HG03460 (cell line): ENCODE measurements around the gene ASH1L.
A peak's percentile ranks its signal among the peaks of the same experiment; 100 is the strongest.
"Not testable (repeated sequence)": the region's sequence is repeated elsewhere in the genome, so short reads cannot be mapped to it uniquely, and the experiment has no call there.

Source experiments
- ATAC-seq: cut with Tn5 transposase; IDR thresholded peaks from one replicate; pipeline ENCODE4 v1.9.1; 2021; ENCODE audit not compliant: unreplicated experiment

ASH1L gene

GRCh38 chr1:155329980-155330598 is 232.5 kb downstream of the ASH1L start:
- no peak for ATAC-seq

DNA sequence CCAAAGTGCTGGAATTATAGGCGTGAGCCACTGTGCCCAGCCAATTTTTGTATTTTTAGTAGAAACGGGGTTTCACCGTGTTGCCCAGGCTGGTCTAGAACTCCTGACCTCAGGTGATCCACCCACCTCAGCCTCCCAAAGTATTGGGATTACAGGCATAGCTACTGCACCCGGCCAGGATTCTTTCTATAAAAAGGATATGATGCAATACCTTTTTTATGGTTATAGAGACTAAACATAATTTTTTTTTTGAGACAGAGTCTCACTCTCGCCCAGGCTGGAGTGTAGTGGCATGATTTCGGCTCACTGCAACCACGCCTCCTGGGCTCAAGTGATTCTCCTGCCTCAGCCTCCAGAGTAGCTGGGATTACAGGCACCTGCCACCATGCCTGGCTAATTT is 233.7 kb downstream of the ASH1L start:
- not testable (repeated sequence) for ATAC-seq

DNA sequence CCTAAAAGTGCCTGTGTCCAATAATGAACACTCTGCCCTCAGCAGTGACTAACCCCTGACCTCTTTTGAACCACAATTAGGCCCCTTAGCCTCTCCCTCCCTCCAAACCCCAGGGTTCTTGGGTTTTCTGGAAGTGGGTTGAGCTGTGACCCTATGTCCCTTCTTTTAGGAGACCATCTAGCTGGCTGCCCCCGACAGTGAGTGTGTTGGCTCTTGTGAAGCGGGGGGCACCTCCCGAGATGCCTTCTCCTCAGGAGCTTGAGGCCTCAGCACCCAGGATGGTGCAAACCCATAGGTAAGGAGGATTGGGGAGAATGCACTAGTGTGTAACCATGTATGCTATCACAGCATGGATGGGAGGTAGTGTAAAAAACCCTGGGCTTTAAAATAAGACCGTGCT is 234.6 kb downstream of the ASH1L start:
- no peak for ATAC-seq

DNA sequence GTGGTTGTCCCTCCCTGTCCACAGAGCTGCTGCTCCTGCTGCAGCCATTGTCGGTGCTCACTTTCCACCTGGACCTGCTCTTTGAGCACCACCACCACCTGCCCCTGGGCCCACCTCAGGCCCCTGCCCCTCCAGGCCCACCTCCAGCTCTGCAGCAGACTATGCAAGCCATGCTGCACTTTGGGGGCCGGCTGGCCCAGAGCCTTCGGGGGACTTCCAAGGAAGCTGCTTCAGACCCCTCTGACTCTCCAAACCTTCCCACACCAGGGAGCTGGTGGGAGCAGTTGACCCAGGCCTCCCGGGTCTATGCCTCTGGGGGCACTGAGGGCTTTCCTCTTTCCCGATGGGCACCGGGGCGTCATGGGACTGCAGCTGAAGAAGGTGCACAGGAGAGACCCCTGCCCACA is 236.0 kb downstream of the ASH1L start:
- no peak for ATAC-seq

- ATAC-seq, result no peak
Measured at GRCh38 chr1:155326020-155326526, 236.5 kb downstream of the ASH1L start.

- no peak for ATAC-seq
Measured at GRCh38 chr1:155325603-155325893, 237.1 kb downstream of the ASH1L start.

DNA sequence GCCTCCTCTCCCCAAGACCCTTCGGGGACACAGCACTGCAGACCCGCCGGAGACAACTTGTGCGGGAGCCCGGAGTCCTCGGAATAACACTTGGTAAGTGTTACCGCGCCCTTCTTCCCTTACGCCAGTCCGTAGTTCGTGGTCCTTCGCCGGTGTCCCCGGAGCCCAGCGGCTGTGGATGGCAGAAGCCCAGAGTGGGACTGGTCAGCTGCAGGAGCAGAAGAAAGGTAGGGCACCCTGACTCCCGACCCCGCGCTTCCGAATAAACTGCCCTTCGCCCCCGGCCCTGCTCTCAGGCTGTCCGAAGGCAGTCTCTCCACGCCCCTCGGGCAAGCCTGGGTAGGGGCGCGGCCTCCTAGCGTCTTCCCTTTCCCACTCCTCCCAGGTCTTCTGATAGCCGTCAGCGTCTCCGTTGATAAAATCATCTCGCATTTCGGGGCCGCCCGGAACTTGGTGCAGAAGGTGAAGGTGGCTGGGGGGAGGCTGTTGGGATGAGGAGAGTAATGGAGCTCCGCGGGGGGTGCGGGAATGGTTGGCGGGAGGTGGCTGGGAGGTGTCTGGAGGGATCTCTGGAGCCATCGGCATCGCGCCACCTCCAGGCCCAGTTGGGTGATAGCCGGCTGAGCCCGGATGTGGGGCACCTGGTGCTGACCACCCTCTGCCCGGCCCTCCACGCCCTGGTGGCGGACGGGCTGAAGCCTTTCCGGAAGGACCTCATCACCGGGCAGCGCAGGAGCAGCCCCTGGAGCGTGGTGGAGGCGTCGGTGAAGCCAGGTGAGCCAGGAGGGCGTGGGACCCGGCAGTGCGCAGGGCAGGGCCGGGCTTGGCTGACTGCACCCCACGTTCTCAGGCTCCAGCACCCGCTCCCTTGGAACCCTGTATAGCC is 237.6 kb downstream of the ASH1L start:
- ATAC-seq, result no peak

GRCh38 chr1:155324037-155324716 is 238.4 kb downstream of the ASH1L start:
- ATAC-seq, result peak; percentile 54

DNA sequence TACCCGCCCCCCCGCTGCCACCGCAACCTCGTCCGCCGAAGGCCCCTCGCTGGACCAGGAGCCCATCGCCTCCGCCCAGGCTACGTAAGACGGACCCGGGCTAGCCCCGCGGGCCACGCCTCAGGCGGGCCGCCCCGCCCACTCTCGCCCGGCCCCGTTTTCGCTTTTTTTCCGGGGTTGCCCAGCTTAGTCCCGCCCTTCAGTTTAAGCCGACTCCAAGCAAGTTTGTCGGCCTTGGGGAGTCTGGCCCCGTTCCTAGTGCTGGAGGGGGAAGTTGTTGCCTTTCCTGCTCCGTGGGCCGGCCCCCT is 238.9 kb downstream of the ASH1L start:
- peak; percentile 46 for ATAC-seq

GRCh38 chr1:155322953-155323728 is 239.5 kb downstream of the ASH1L start:
- peak; percentile 37 for ATAC-seq

- no peak for ATAC-seq
Measured at GRCh38 chr1:155322571-155322952, 240.0 kb downstream of the ASH1L start.

- no peak for ATAC-seq
Measured at GRCh38 chr1:155321639-155322503, 240.7 kb downstream of the ASH1L start.

DNA sequence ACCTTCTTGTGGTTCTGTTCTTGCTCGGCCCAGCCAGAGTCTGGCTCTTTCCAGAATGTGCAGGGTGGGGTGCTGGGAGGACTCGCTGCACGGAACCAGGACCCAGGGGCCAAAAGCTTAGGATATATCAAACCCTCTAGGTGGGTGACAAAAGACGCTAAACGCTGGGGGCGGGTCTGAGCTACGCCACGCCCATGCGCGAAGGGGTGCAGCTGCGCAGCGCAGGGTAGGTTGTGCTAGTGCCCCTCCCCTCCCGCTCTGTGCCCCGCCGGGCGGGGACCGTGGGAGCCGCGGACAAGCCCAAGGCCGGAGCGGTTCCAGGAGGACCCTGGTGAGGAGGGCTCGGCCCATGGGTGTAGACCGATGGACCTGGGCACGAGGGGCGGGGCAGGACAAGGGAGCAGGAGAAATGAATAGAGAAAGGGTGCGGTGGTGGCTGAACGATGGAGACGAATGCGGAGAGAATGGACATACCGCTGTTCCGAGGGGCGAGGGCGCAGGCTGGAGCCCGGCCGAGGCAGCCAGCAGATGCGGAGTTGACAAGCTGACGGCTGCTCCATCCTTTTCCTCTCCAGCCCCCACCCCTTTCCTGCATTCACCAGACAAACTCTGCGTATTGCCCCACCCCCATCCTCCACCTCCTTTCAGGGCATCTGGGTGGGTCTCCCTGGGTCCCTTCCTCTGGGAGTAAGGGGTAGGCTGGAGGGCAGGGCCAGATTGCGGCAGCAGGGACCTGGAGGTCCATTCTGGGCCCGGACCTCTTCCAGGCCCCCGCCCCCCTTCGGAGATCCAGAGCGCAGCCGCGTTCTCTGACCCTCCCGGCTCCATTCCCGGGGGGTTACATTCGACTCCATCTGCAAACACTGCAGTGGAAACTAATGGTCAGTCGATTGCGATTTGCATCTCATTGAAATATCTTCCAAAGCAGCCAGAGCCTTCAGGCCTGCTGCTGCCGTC is 241.7 kb downstream of the ASH1L start, which contains the start of gene RUSC1:
Gene RUSC1 (plus strand): TSS at position 234 of the 957 bp plus-strand sequence. CDS start 880 bp downstream, outside the sequence.
- ATAC-seq, result peak; percentile 27

GRCh38 chr1:155320252-155320651 is 242.4 kb downstream of the ASH1L start:
- no peak for ATAC-seq

DNA sequence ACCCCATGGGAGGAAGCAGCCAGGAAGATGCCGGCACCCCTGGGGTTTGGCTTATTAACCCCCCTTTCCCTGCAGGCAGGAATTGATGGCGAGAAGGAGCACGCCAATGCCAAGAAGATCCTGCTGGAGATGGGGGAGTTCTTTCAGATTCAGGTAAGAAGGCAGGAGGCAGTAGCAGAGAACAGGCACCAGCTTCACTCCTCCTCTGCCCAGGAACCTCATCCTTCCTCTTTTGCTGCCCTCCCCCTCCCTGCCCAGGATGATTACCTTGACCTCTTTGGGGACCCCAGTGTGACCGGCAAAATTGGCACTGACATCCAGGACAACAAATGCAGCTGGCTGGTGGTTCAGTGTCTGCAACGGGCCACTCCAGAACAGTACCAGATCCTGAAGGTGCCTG is 243.1 kb downstream of the ASH1L start:
- no peak for ATAC-seq

DNA sequence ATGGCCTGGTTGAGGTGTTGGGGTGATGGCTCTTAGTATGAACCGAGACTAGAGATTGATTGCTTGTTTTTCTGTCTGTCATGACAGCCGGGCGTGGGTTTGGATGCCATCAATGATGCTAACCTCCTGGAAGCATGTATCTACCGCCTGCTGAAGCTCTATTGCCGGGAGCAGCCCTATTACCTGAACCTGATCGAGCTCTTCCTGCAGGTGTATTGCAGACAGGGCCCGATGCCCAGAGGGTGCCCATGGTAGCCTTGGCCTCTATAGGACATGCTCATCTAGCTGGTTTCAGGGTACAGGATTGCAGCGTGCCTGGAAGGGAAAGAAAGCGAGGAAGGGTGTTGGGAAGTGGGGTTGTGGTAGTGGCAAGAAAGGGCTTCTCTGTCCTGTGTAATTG is 244.5 kb downstream of the ASH1L start:
- ATAC-seq, result no peak

DNA sequence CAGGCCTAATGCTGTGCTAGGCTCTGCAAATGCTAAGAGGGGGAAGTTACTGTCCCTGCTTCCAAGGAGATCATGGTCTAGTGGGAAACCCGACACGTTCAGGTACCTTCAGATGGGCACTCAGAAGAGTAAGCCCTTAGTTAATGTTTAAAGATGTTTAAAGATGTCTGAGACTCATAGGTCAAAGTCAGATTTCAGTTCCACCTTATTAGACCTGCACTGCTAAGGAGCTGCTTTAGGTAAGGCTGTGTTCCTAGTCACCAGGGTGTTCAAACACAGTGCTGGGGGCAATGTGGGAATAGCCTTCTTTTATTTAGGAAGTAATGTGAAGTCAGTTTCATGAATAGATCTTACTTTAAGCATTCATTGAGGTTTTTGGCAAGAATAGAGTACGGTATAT is 245.7 kb downstream of the ASH1L start:
- ATAC-seq, result no peak

GRCh38 chr1:155313261-155313660 is 249.3 kb downstream of the ASH1L start:
- no peak for ATAC-seq

DNA sequence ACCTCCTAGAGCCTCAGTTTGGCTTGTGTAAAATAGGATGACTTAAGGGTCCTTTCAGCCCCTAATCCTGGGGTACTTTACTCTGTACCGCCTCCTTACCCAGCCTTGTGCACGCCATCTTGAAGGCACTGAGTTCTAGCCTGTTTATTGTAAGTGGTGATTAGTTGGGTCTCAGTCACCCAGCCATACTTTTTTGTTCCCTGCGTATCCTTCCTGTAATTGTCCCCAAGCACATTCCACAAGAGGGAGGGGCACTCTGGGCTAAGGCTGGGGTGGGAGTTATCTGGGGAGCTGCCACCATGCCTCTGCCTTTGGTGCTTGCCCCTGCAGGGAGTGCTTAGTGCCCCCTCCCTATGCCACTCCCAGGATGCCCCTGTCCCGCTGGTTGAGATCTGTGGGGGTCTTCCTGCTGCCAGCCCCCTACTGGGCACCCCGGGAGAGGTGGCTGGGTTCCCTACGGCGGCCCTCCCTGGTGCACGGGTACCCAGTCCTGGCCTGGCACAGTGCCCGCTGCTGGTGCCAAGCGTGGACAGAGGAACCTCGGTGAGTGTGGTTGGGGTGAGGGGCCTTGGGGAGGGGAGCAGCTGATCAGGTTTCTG is 253.1 kb downstream of the ASH1L start:
- ATAC-seq, result no peak
